GM12801 (cell line): ENCODE data around the gene FRMD3.

ENCODE experiments used
- CTCF ChIP-seq: IDR thresholded peaks from one replicate; pipeline ENCODE4 v1.5.1; 2011; ENCODE audit warnings: control low read depth; ENCODE audit not compliant: insufficient read length; ENCODE audit errors: extremely low read depth

Gene FRMD3

GRCh38 chr9:83343366-83343999 is 194.7 kb downstream of the FRMD3 start:
- no peak for TF ChIP-seq CTCF

GRCh38 chr9:83342731-83343130 is 195.5 kb downstream of the FRMD3 start:
- TF ChIP-seq CTCF: no peak

GRCh38 chr9:83342006-83342405 is 196.2 kb downstream of the FRMD3 start:
- no peak for TF ChIP-seq CTCF

- no peak for TF ChIP-seq CTCF
Observed at GRCh38 chr9:83340451-83340850, 197.8 kb downstream of the FRMD3 start.

DNA sequence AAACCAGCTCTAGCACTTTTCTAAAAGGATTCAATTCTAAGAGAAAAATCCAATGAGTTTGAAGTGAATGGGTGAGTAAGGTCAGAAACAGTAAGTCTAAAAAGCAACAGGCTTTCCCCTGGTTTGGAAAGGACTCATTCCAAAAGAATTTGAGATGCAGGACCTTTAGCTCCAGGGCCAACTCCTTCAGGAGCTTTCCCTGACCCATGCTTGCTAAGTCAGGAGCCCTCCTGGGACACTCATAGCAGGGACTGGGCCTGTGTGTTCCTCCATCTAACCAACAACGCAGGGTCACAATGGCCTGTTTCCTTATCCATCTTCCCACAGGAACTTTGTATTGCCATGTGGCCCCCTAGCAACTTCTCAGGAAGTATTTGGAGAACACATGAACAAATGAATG is 198.8 kb downstream of the FRMD3 start:
- TF ChIP-seq CTCF: no peak

DNA sequence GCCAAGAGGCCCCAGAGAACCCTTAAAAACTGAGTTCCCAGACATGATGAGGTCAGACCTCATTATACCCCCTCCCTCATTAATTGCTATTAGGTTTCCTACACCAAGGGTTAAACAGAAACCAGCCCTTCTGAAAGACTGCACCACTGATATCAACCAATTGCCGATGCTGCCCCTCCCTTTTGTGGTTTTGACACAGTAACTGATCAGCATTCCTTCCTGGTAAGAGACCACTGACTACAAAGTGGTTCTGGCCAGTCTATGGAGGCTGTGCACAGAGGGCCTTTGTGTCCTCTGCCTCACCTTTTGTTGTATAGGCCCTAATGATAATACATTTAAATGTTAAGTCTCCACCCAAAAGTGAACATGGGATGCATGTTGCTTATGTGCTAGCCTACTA is 201.5 kb downstream of the FRMD3 start:
- no peak for TF ChIP-seq CTCF

DNA sequence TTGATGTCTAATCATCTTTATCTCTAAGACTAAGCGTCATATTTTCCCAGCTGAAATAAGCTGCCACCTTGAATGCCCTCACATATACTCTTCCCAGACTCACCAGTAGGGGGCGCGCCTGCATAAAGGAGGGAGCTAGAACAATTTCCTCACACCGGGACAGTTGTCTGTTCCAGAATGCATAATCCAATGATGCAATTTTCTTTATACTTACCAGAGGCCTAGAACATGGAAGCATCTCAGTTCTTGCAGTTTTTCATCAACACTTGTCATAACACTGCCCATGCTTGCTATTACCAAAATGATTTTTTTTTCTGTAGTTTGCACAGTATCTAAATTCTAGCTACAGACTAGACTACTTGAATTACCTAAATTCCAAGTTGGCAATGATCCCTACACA is 203.9 kb downstream of the FRMD3 start:
- TF ChIP-seq CTCF: peak; percentile 30
